HepG2 (cell line): Measurements from ENCODE around the gene MYH9.
A peak's percentile ranks its signal among the peaks of the same experiment; 100 is the strongest.

Source experiments
- CBX5 ChIP-seq: sonication (generic); formaldehyde crosslinking; IDR thresholded peaks from 2 replicates; pipeline ENCODE4 v1.4.0; 2020; ENCODE audit warnings: missing genetic modification reagents, borderline replicate concordance
- CHD4 ChIP-seq: fragments of 200-600 bp; sonication (generic); IDR thresholded peaks from 2 replicates; pipeline ENCODE4 v1.7.0; 2017; ENCODE audit warnings: mild to moderate bottlenecking, low read length, borderline replicate concordance
- ZBTB38 ChIP-seq: sonication (generic); formaldehyde crosslinking; IDR thresholded peaks from 2 replicates; pipeline ENCODE4 v1.5.1; 2020; ENCODE audit warnings: mild to moderate bottlenecking, missing genetic modification reagents
- ZKSCAN8 ChIP-seq: IDR thresholded peaks from 2 replicates; pipeline ENCODE4 v1.6.1; 2016; ENCODE audit warnings: borderline replicate concordance, missing genetic modification reagents, missing compliant biosample characterization
- ZSCAN31 ChIP-seq: sonication (generic); formaldehyde crosslinking; IDR thresholded peaks from 2 replicates; pipeline ENCODE4 v1.5.0; 2020; ENCODE audit warnings: low read depth, mild to moderate bottlenecking, missing genetic modification reagents

DNA sequence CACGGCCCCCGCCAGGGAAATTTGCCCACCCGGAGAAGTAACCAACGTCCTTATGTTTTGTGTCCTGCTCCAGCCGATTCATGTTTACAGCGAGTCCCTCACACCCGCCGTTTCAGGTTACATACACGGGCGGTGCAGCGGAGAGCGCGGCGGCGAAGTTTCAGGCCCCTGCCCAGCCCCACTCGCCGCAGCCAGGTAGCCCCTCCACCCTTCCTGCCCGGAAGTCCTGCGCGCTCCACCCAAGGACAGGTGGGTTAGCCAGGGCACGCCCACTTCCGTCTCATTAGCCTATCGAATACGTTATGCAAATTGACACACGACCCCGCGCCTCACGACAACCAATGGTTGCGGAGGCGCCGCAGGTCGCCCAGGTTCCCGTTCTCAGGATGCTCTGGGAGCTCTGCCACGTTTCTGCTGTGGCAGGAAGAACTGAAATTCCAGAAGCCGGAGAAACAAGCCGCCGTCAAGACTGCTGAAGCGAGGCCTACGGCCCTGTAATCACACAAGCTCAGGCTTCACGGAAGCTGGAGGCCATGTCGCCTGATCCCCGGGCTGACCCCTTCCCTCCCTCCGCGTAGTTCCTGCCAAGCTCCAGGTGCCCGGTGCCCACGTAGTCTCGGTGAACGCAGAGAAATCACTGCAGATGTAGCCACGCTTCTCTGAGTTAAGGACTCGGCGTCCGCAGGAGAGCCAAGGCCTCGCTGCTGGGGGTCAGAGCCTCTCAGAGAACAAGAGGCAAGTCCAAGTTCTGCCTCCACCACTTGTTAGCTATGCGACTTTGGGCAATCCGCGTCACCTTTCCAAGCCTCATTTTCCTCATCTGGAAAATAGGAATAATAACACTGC, 22.4 kb upstream of the MYH9 start:
- TF ChIP-seq CBX5 (CRISPR knock-in tag) (no peak; the same call in 1 of the 2 replicates), CHD4 (no peak), ZSCAN31 (CRISPR knock-in tag) (peak; percentile 73; the same call in 1 of the 2 replicates), ZKSCAN8 (no peak), ZBTB38 (CRISPR knock-in tag) (peak; percentile 71; the same call in 1 of the 2 replicates)
